SJSA1 (cell line): ENCODE measurements around the gene CAPN9. TPM values are rescaled to one million over a fixed set of nuclear protein-coding genes. Genes with fewer than 3 reads are reported as not detected.
A peak's percentile ranks its signal among the peaks of the same experiment; 100 is the strongest.
"Not testable (repeated sequence)": the region's sequence is repeated elsewhere in the genome, so short reads cannot be mapped to it uniquely, and the experiment has no call there.

ENCODE experiments used
- DNase-seq, 2 experiments: peaks; one replicate each; pipeline ENCODE4 v3.0.0-alpha.2; 2015 to 2020; ENCODE audit warnings: low spot score in 2 of 2, low read depth in 1 of 2
- H3K27ac ChIP-seq: fragments of 250-450 bp; sonication (Bioruptor Pico); 2 replicates; pipeline ENCODE4 v1.5.1; 2020; ENCODE audit warnings: mild to moderate bottlenecking, moderate library complexity
- H3K27me3 ChIP-seq: fragments of 250-450 bp; sonication (Bioruptor Pico); replicated peaks from 2 replicates; pipeline ENCODE4 v1.5.1; 2020; ENCODE audit warnings: mild to moderate bottlenecking, moderate library complexity
- H3K36me3 ChIP-seq: fragments of 250-450 bp; sonication (Bioruptor Pico); 2 replicates; pipeline ENCODE4 v1.5.1; 2020; ENCODE audit warnings: mild to moderate bottlenecking
- H3K4me1 ChIP-seq: fragments of 250-450 bp; sonication (Bioruptor Pico); replicated peaks from 2 replicates; pipeline ENCODE4 v1.6.1; 2021; ENCODE audit warnings: mild to moderate bottlenecking
- H3K4me3 ChIP-seq: fragments of 250-450 bp; sonication (Bioruptor Pico); 2 replicates; pipeline ENCODE4 v1.5.1; 2020; ENCODE audit warnings: mild to moderate bottlenecking
- H3K9me3 ChIP-seq: fragments of 250-450 bp; sonication (Bioruptor Pico); replicated peaks from 2 replicates; pipeline ENCODE4 v1.5.1; 2020; ENCODE audit warnings: mild to moderate bottlenecking
- total RNA-seq: library from RNA; depleted of rRNA; stranded (reverse); fragments of >200 nt; shearing (Covaris generic); gene quantifications from 2 replicates; pipeline ENCODE4 v1.2.3, GENCODE V29; 2014

CAPN9 gene
- total RNA-seq, 1 experiment from 2014 or later = not detected

DNA sequence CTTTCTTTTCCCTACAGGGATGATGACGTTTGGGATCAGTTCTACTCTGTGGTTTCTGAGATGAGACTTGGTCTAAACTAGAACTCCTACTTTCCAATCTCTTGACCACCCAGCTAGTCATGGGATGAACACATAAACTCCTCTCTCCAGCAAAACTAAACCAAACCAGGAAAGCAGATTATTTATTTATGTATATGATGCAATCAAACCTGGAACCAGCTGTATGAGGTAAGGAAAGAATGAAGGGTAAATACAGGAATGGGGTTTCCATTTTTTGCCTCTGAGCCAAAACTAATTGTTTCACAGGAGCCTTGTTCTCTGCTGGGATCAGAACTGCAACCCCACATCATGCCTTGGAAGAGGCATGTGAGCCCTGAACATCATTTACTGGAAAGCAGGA lies 29.9 kb upstream of the CAPN9 start:
- H3K4me3 ChIP-seq = no peak overlapping the region
- DNase-seq = peak in 1 of 2 experiments; percentile 24
- no peaks in the 10 kb centered on the region for H3K36me3 ChIP-seq
- H3K4me1 ChIP-seq = no peaks in the 10 kb centered on the region
- no peak overlapping the region for H3K27ac ChIP-seq
- 0 out of 2 replicates have a peak, but pooled peaks cover 2% of the 10 kb centered on the region for H3K9me3 ChIP-seq
- H3K27me3 ChIP-seq = no peaks in the 10 kb centered on the region

DNA sequence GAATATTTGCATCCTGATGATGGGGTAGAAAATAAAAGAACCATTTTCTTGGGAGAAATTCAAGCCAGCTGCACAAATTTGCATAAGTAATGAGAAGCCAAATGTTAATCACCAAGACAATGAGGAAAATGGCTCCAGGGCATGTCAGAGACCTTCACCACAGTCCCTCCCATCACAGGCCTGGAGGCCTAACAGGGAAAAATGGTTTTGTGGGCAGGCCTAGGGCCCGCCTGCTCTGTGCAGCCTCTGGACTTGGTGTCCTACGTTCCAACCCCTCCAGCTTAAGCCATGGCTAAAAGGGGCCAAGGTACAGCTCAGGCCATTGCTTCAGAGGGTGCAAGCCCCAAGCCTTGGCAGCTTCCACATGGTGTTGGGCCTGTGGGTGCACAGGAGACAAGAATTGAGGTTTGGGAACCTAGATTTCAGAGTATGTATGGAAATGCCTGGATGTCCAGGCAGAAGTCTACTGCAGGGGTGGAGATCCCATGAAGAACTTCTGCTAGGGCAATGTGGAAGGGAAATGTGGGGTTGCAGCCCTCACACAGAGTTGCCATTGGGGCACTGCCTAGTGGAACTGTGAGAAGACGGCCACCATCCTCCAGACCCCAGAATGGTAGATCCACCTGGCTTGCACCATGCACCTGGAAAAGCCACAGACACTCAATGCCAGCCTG lies 25.2 kb upstream of the CAPN9 start:
- H3K27me3 ChIP-seq, DNase-seq, H3K27ac ChIP-seq, H3K4me3 ChIP-seq, H3K9me3 ChIP-seq, H3K4me1 ChIP-seq, H3K36me3 ChIP-seq: not testable (repeated sequence)

DNA sequence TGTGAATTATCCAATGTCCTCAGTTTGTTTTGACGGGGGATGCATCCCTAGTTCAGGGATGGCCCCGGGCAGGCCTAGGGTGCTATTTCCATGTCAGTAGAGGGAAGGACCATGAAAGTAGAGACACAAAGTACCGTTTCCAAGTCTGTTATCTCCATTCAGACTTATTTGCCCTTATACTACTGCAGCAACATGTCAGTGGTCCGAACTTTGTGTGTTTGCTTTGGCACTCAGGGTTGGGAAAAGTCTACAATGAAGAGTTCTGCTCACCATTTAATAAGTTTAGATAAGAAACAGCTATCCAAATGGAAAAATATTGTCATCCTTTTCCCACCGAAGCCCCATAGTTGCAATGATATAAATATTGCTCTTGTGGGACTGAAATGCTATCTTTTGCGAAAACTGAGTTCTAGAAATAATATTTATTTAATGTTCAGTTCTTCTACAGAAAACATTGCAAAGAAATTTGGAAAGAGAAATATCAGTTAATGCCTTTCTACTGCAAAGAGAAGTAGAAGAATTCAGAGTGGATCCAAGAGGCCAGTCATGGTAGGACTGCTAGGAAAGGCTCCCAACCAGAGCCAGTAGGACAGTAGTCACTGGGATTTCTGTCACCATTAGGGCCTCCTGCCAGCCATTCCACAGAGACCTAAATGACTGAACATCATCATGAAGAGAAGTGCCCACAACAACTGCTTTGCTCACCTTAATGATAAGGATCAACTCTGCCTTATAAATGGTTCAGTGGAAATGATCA lies 21.8 kb upstream of the CAPN9 start:
- DNase-seq = no peak
- H3K27me3 ChIP-seq = no peaks in the 10 kb centered on the region
- H3K9me3 ChIP-seq = no peaks in the 10 kb centered on the region
- H3K4me3 ChIP-seq = no peak overlapping the region
- H3K27ac ChIP-seq = no peak overlapping the region
- no peaks in the 10 kb centered on the region for H3K4me1 ChIP-seq
- no peaks in the 10 kb centered on the region for H3K36me3 ChIP-seq

DNA sequence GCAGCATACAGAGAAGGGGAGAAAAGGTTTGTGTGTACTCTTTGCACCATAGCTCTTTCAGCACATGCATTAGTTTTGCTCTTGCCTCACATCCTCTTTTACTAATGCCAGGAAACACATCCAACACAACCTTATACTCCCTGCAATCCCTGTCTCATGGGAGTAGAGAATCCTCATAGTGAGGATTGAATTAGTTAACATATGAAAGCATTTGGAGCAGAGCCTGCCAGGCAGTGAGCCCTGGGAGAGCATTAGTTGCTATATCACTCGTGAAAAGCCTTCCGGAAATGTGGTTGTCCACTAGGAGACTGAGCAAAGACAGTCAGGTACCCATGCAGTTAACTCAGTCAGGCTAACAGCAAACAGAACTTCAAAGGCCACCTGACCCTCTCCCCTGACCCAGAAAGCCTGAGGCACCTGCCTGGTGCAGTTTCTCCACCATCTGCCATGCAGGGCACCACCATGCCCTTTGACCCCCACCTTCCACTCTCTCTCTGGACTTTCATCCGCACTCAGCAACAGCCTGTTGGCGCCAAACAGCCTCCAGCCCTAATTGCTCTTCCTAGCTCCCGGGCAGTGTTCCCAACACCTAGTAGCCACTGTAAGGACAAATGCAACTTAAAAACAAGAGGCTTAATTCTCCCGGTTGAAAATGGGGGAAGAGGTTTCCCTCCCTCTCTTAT lies 18.3 kb upstream of the CAPN9 start:
- no peaks in the 10 kb centered on the region for H3K4me1 ChIP-seq
- no peak overlapping the region for H3K27ac ChIP-seq
- no peaks in the 10 kb centered on the region for H3K9me3 ChIP-seq
- no peak overlapping the region for H3K4me3 ChIP-seq
- DNase-seq = no peak
- no peaks in the 10 kb centered on the region for H3K27me3 ChIP-seq
- H3K36me3 ChIP-seq = no peaks in the 10 kb centered on the region

DNA sequence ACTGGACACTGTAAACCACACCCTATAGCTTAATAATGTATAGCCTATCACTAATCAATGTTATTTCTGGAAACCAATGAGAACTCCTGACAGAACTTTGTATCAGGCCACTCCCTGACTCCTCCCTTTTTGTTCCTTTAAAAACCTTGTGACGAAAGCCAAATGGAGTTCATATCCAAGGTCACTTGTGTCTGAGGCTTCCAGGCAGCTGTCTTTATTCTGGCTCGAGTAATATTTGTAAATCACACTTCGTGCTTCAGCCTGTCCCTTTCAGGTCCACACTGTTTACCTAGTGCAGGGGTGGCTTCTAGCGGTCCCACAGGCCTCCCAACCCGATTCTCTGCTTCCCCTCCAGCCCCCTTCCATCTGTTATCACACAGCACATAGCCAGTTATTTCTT lies 16.2 kb upstream of the CAPN9 start:
- Histone ChIP-seq H3K9me3 (no peaks in the 10 kb centered on the region), H3K27ac (no peak overlapping the region), H3K4me1 (no peaks in the 10 kb centered on the region), H3K36me3 (no peaks in the 10 kb centered on the region), H3K27me3 (no peaks in the 10 kb centered on the region), H3K4me3 (no peak overlapping the region)
- DNase-seq = no peak

DNA sequence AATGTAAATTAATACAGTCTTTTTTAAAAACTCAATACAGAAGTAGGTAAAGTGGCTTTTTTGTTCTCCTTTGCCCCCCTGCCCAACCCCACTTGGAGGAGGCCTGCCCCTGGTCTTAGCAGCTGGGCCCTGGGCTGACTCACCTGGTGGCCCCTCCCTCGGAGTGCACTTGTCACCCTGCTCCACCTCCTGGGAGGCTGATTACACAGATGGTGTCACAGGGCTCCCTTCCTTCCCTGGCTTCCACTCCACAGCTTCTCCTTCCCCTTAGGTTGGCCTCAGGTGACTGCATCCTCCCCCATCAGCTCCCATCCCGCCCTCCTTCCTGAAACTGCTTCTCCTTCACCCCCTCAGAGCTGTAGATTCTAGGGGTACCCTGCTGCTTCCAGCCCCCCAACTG lies 11.7 kb upstream of the CAPN9 start:
- no peaks in the 10 kb centered on the region for H3K9me3 ChIP-seq
- H3K36me3 ChIP-seq = no peaks in the 10 kb centered on the region
- no peaks in the 10 kb centered on the region for H3K4me1 ChIP-seq
- no peak overlapping the region for H3K27ac ChIP-seq
- no peak overlapping the region for H3K4me3 ChIP-seq
- DNase-seq = no peak
- H3K27me3 ChIP-seq = no peaks in the 10 kb centered on the region

DNA sequence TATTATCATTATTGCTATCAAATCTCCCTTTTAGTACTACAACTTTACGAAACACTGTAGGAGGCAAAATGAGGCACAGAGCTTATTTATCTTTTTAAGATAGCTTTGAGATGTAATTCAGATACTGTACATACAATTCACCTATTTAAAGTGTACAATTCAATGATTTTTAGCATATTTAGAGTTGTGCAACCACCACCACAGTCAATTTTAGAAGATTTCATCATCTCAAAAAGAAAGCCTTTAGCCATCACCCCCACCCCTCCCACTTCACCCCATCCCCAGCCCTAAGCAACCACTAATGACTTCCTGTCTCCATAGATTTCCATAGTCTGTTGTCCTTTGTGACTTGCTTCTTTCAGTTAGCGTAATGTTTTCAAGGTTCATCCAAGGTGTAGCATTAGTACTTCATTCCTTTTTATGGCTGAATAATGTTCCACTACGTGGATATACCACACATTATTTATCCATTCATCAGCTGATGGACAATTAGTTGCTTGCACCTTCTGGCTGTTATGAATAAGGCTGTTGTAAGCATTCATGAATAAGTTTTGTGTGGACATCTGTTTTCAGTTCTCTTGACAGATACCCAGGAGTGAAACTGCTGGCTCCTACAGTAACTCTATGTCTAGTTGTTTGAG lies 9.4 kb upstream of the CAPN9 start:
- H3K4me1 ChIP-seq = no peaks in the 10 kb centered on the region
- no peaks in the 10 kb centered on the region for H3K27me3 ChIP-seq
- DNase-seq = no peak
- no peak overlapping the region for H3K4me3 ChIP-seq
- H3K27ac ChIP-seq = no peak overlapping the region
- H3K9me3 ChIP-seq = no peaks in the 10 kb centered on the region
- no peaks in the 10 kb centered on the region for H3K36me3 ChIP-seq

DNA sequence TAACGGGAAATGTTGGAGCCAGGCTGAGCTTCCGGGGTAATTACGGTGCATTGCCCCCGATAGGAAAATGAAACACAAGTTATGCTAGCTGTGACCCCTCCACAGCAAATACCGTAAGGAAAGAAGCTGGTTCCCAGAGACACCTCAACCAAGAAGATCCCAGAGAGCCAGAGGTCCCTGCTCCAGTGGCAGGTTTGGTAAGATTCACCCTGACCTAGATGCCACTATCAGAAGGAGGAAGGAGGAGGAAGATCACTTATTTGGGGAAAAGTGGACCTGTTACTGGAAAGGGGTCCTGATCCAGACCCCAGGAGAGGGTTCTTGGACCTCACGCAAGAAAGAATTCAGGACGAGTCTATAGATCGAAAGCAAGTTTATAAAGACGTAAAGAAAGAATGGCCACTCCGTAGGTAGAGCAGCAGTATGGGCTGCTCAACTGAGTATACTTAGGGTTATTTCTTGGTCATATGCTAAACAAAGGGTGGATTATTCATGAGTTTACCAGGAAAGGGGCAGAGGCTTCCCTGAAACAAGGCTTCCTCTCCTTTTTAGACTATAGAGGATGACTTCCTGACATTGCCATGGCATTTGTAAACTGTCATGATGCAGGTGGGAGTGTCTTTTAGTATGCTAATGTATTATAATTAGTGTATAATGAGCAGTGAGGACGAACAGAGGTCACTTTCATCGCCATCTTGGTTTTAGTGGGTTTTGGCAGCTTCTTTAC lies 7.5 kb upstream of the CAPN9 start:
- DNase-seq = no peak
- no peak overlapping the region for H3K27ac ChIP-seq
- no peaks in the 10 kb centered on the region for H3K36me3 ChIP-seq
- no peaks in the 10 kb centered on the region for H3K9me3 ChIP-seq
- no peaks in the 10 kb centered on the region for H3K27me3 ChIP-seq
- no peaks in the 10 kb centered on the region for H3K4me1 ChIP-seq
- H3K4me3 ChIP-seq = no peak overlapping the region

DNA sequence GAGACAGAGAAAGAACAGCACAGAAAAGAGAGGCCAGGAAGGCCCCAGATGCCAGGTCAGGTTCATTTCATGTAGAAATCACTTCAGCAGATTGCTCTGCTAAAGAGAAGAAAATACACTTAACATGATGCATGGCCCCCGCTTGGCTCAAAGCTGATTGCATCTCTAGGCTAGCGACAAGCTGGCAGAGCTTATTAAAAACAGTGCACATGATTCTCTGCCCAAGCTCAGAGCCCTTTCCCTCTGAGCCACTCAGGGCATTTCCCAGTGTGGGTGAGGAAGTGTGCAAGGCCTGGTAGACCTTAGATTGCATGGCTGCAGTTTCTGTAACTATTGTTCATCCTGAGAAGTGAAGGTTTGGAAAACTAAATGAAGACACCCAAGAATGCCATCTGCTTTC lies 3.3 kb upstream of the CAPN9 start:
- Histone ChIP-seq H3K9me3 (no peaks in the 10 kb centered on the region), H3K4me1 (no peaks in the 10 kb centered on the region), H3K36me3 (no peaks in the 10 kb centered on the region), H3K27ac (no peak overlapping the region), H3K27me3 (no peaks in the 10 kb centered on the region), H3K4me3 (no peak overlapping the region)
- DNase-seq = no peak

DNA sequence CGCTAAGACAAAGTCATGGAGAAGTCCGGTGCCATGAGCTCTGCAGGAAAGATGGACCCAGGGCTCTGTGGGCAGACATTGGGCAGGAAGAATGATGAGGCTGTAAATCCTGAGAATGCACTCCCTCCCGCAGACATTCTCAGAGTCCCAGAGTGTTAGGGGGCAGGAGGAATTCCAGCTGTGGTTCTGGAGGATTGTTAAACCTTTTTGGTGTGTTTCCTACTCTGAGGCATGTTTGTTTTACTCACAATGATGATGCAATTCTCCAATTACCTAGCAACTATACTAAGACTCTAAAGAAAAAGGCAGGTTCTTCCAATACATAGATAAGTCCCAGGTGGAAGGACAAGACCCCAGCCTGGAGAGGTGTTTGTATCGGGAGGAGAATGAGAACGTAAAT lies 2.8 kb upstream of the CAPN9 start:
- Histone ChIP-seq H3K27ac (no peak overlapping the region), H3K9me3 (no peaks in the 10 kb centered on the region), H3K27me3 (no peaks in the 10 kb centered on the region), H3K36me3 (no peaks in the 10 kb centered on the region), H3K4me3 (no peak overlapping the region), H3K4me1 (no peaks in the 10 kb centered on the region)
- peak in 1 of 2 experiments; percentile 4 for DNase-seq

DNA sequence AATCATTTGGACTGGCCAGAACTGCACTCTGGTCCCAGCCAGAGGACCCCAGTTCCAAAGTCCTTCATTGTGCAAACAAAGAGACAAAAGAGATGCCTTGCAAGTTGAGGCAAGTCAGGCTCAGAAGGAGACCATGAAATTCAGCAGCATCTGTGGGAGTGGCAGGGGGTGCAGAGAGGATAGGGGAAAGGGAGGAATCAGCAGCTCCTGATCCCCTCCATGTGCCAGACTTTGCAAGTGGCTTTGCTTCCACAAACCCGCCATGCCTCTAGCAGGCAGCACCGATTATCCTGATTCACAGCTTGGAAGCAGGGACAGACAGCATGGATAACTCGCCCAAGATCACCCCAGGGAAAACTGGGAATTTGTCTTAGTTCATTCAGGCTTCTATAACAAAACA lies 2.1 kb upstream of the CAPN9 start:
- DNase-seq = no peak
- Histone ChIP-seq H3K4me1 (no peaks in the 10 kb centered on the region), H3K27me3 (no peaks in the 10 kb centered on the region), H3K9me3 (no peaks in the 10 kb centered on the region), H3K36me3 (no peaks in the 10 kb centered on the region), H3K4me3 (no peak overlapping the region), H3K27ac (no peak overlapping the region)

DNA sequence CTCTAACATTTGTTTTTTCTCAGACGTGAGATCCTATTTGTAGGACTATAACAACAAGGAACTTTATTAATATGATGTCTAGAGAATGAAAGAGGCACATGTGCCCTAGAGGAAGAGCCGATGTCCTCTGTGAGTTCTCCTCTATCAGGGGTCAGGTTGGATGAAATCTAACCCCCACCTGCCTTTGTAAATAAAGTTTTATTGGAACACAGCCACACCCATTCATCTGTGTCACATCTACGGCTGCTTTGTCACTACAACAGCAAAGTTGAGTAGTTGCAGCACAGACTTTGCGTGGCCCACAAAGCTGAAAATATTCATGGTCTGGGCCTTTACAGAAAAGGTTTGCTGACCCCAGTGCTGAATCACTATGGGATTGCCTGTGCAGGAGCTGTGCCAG lies 571 bp upstream of the CAPN9 start:
- Histone ChIP-seq H3K36me3 (no peaks in the 10 kb centered on the region), H3K27me3 (no peaks in the 10 kb centered on the region), H3K4me1 (no peaks in the 10 kb centered on the region), H3K4me3 (no peak overlapping the region), H3K27ac (no peak overlapping the region), H3K9me3 (no peaks in the 10 kb centered on the region)
- no peak for DNase-seq

DNA sequence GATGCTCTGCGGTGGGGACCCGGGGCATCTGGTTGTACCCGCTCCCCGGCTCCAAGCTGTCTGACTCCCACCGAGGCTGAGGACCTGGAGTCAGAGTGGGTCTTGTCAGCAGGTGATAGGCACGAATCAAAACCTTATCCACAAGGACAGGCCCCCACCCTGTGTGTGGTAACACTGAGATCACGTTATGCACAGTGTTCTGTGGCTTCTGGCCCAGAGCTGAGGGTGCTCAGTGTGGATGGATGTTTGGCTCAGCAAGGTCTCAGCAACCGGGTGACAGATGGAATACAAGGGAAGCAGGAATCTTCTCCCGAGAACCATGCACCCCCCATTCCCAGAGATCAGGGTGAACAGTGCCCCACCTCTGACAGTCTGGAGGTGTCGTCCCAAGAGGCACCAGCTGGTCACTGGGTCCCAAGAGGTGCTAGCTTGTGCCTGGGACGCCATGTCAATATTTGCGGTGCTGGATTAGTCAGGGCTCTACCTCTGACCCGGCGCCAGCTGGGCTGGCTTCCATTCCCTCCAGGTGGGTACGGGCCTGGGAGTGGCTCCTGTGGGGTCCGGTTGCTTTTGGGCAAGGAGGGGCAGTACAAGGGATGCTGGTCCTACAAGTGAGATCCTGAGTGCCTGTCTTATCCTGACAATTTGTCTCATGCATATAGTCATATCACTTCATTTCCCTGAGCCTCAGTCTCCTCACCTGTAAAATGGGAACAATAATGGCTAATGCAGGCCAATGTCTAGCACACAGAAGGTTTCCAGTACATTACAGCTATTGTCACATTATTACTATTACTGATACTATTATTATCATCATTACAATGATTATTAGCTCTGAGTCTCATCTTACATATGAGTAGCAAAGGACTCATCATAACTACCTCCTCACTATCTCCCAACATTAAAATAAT lies 957 bp downstream of the CAPN9 start:
- Histone ChIP-seq H3K27ac (no peak overlapping the region), H3K36me3 (no peaks in the 10 kb centered on the region), H3K27me3 (no peaks in the 10 kb centered on the region), H3K4me3 (no peak overlapping the region), H3K9me3 (no peaks in the 10 kb centered on the region), H3K4me1 (no peaks in the 10 kb centered on the region)
- no peak for DNase-seq
